Stimulated activated CD4-positive, alpha-beta T cell treated with anti-CD3 and anti-CD28 coated beads, Interleukin-1b, Interleukin-23, amount 100 ng/mL, for 24 hours (primary cell): ENCODE measurements around the gene CEP170B.
"Not testable (repeated sequence)": the region's sequence is repeated elsewhere in the genome, so short reads cannot be mapped to it uniquely, and the experiment has no call there.

Experiments
- DNase-seq, 4 experiments: peaks; one replicate each; pipeline ENCODE4 v3.0.0-alpha.2; 2020; ENCODE audit warnings: low read depth in 4 of 4, low spot score in 1 of 4

Gene CEP170B

DNA sequence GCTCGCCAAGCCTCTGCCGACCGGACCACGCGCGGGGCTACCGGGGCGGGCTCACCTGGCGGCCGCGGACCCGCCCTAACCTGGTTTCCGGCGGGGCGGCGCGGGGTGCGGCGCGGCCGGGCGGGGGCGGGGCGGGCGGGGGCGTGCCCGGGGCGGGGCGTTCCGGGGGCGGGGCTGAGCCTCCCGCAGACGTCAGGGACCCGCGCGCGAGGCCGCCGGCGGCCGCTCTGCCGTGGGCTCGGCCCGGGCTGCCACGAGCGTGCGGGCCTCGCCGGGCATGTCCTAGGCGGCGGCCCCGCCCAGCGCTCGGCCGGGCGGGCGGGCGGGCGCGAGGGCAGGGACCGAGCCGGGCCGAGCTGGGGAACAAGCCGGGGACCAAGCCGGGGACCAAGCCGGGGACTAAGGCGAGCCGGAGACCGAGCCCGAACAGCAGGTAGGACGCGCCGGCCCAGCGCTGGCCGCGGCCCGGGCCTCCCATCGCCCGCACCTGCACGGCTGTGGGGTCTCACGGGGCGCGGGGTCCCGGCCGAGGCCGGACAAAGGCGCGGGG is at the start of gene CEP170B:
CEP170B (plus strand) TSS at position 188 of the 550 bp plus-strand sequence. CDS start 3,183 bp downstream, outside the sequence.
- DNase-seq = peak in 2 of 4 experiments; percentile 20 to 33

- no peak for DNase-seq
Measured at GRCh38 chr14:104816616-104816884, 48.5 kb upstream of the CEP170B start.

DNA sequence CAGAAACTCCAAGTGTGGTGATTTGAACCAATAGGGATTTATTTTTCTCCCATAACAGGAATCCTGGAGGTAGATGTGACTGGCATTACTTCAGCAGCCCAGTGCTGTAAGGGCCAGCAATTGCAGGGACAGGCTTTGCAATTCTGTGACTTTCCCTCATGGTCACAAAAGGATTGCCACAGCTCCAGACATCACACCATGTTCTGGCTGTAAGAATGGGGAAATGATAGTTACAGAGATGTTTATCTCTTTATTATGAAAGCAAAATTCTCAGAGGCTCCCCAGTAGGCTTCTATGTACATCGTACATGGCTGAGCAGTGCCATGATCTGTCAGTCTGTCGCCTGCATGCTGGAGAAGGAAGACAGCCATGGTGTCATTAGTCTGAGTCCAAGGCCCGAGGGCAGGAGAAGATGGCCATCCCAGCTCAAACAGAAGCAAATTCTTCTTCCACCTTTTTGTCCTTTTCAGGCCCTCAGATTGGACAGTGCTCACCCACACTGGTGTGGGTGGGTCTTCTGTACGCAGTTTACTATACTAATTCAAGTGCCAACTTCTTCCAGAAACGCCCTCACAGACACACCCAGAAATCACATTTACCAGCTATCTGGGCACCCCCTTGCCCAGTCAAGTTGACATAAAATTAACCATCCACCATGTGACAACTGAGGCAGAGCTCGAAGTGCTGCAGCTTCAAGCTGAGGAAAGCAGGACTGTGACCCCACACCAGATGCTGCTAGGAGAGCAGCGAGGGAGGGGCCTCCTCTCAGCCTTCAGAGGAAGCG is 46.9 kb upstream of the CEP170B start:
- DNase-seq = no peak

GRCh38 chr14:104818714-104819161 is 46.3 kb upstream of the CEP170B start:
- DNase-seq = no peak

DNA sequence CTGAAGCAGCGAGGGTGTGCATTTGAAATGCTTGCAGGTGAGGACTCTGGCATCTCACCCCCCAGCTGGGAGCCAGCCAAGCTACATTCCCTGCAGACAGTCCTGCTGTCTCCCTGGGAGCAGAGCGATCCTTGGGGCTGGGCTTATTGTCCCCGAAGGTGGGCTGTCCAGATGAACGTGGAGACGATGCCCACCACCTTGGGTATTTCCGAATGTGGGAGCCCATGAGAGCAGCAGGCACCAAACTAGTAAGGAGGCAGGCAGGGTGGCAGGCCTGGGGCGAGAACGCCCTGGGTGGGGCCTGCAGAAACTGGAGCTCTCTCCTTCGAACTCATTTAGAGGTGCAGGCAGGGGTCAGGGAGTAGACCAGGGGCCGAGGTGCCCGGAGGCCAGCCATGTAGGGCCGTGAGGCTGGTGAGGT is 45.7 kb upstream of the CEP170B start:
- DNase-seq = no peak

GRCh38 chr14:104820669-104821228 is 44.3 kb upstream of the CEP170B start:
- no peak for DNase-seq

DNA sequence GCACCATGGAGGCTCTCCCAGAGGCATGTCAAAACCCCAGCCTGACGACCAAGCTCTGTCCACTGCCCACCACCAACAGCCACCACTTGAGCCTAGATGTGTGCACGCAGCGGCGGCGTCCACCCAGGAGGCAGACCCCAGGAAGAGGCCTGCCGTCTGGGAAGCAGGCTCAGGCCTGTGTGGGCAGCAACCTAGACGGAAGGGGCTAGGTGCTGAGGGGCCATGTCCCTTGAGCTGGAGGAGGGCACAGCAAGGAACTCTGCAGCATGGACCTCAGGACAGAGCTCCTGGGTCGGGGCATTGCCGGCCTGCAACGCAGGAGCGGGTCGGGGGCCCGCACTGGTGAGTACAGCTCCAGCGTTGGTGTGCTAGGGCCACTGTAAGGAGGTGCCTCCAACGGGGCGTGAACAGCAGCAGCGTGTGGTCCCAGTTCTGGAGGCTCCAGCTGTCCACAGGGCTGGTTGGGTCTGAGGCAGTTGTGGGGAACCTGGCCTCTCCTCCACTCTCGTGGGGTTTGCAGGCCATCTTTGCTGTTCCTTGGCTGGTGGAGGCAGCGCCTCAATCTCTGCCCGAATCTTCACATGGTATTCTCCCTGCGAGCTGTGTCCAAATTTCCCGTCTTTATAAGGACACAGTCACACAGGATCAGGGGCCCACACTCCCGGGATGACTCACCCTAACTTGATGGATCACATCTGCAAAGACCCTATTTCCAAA is 43.7 kb upstream of the CEP170B start:
- no peak for DNase-seq

- DNase-seq = no peak
Measured at GRCh38 chr14:104821971-104822608, 43.0 kb upstream of the CEP170B start.

DNA sequence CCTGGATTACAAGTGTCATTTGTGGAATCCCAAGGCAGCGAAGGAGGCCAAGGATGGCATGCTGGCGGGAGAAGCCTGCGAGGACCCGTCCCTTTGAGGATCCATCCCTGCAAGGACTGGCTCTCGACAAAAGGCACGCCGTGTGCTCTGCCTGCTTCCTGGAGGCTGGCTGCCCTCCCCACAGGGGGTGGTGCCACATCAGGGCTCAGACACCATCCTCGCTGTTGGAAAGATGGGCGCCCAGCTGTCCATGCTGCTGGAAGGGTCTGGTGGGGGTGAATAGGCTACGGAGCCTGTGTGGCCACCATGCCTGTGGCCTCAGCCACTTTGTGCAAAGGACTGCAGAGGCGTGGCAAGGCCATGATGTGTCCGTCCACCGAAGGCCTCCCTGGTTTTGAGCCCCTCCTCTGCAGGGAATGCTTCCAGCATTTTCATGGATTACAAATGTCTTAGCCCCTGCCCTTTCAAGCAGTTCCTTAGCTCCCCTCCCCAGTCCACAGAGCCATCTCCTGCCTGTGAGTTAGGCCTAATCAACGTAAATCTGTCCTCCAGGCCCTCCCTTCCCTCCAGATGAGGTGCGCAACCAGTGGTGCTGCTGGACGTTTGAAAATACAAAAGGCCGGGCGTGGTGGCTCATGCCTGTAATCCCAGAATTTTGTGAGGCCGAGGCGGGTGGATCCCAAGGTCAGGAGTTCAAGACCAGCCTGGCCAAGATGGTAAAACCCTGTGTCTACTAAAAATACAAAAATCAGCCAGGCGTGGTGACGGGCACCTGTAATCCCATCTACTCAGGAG is 42.0 kb upstream of the CEP170B start:
- no peak for DNase-seq

- no peak for DNase-seq
Measured at GRCh38 chr14:104824353-104824997, 40.6 kb upstream of the CEP170B start.

DNA sequence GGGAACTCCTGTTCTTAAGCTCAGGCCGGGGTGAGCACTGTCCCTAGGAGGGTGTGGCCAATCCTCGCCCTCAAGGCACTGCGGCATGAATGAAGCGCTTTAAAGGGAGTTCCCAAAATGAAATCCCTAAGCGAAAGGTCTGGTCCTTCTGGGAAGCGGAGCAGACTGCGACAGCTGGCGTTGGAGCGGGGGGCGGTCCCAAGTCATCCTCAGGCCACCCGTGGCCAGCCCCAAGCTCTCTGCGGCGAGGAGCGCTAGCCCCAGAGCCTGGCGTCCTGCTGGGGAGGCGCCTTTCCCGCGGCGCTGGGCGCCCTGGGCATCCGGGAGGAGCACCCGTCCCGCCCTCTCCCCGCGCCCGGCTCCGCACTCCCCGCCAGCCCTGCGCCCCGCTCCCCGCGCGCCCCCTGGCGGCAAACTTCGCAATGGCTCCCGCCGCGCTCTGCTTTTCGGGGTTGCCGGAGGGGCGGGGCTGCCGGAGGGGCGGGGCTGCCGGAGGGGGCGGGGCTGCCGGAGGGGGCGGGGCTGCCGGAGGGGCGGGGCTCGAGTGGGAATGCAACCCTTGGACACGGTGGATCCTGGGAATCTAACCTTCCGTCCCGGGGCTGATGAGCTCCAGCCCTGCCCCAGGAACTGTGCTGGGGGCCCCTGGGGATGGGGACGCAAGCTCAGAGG is 38.7 kb upstream of the CEP170B start:
- DNase-seq = peak; percentile 90 to 98 (median 94)

GRCh38 chr14:104826861-104827176 is 38.2 kb upstream of the CEP170B start:
- no peak for DNase-seq

- DNase-seq = peak in 2 of 4 experiments; percentile 32 to 50
Measured at GRCh38 chr14:104827177-104828055, 37.7 kb upstream of the CEP170B start.

- no peak for DNase-seq
Measured at GRCh38 chr14:104830781-104831180, 34.3 kb upstream of the CEP170B start.

DNA sequence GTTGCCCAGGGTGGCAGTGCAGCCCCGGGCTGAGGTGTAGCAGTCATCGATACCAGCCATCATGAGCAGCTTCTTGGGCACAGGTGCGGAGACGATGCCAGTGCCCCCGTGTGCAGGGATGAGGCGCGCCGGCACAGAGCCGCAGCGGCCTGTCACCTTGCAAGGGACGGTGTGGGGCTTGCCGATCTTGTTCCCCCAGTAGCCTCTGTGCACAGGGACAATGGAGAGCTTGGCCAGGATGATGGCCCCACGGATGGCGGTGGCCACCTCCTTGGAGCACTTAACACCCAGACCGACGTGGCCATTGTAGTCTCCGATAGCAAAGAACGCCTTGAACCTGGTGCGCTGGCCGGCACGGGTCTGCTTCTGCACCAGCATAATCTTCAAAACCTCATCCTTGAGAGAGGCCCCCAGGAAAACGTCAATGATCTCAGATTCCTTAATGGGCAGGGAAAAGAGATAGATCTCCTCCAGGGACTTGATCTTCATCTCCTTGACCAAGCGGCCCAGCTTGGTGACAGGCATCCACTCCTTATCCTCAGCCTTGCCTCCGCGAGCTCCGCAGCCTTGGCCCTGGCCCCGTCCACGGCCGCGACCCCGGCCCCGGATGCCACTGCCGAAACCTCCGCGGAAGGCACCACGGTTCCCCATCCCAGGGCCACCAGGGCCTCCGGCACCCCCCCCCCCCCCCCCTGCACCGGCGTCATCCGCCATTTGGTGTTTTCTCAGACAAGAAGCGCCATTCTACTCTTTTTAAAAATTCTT is 28.7 kb upstream of the CEP170B start:
- DNase-seq = not testable (repeated sequence)

- no peak for DNase-seq
Measured at GRCh38 chr14:104841730-104842129, 23.3 kb upstream of the CEP170B start.

- no peak for DNase-seq
Measured at GRCh38 chr14:104843006-104843405, 22.1 kb upstream of the CEP170B start.
